Karpas-422 (cell line): ENCODE results near the gene KCNC3. TPM values are rescaled to one million over a fixed set of nuclear protein-coding genes. Genes with fewer than 3 reads are reported as not detected.

ENCODE experiments used
- DNase-seq: peaks from one replicate; pipeline ENCODE4 v3.0.0-alpha.2; 2015
- H2AFZ ChIP-seq: fragments of 200-600 bp; sonication (generic); 2 replicates; pipeline ENCODE4 v1.6.1; 2014; ENCODE audit warnings: antibody characterized with exemption, low read length, mixed read lengths
- H3K27ac ChIP-seq: fragments of 200-600 bp; sonication (generic); 2 replicates; pipeline ENCODE4 v1.5.1; 2014; ENCODE audit warnings: mild to moderate bottlenecking, low read length, moderate library complexity
- H3K27me3 ChIP-seq: fragments of 200-600 bp; sonication (generic); 2 replicates; pipeline ENCODE4 v1.6.1; 2014; ENCODE audit warnings: low read length, mixed read lengths
- H3K36me3 ChIP-seq: fragments of 200-600 bp; sonication (generic); 2 replicates; pipeline ENCODE4 v1.6.1; 2014; ENCODE audit warnings: low read length, mixed read lengths; ENCODE audit not compliant: insufficient read depth
- H3K4me1 ChIP-seq: fragments of 200-600 bp; sonication (generic); 2 replicates; pipeline ENCODE4 v1.6.1; 2014; ENCODE audit warnings: mild to moderate bottlenecking, low read length, mixed read lengths
- H3K4me2 ChIP-seq: fragments of 200-600 bp; sonication (generic); 2 replicates; pipeline ENCODE4 v1.6.1; 2014; ENCODE audit warnings: low read length, low read depth, mild to moderate bottlenecking; ENCODE audit not compliant: poor library complexity, severe bottlenecking
- H3K4me3 ChIP-seq: fragments of 200-600 bp; sonication (generic); 2 replicates; pipeline ENCODE4 v1.5.1; 2014; ENCODE audit warnings: mild to moderate bottlenecking, antibody characterized with exemption, low read length, mixed read lengths
- H3K79me2 ChIP-seq: fragments of 200-600 bp; sonication (generic); 2 replicates; pipeline ENCODE4 v1.6.1; 2014; ENCODE audit warnings: mild to moderate bottlenecking, low read length, mixed read lengths
- H3K9ac ChIP-seq: fragments of 200-600 bp; sonication (generic); 2 replicates; pipeline ENCODE4 v1.6.0; 2014; ENCODE audit warnings: low read length
- H3K9me2 ChIP-seq: fragments of 200-600 bp; sonication (generic), shearing (Covaris generic); replicated peaks from 2 replicates; pipeline ENCODE4 v1.6.0; 2014; ENCODE audit warnings: mild to moderate bottlenecking, low read length, moderate library complexity; ENCODE audit not compliant: insufficient read depth
- H3K9me3 ChIP-seq: fragments of 300-700, 200-600 bp; sonication (generic); 2 replicates; pipeline ENCODE4 v1.6.1; 2014; ENCODE audit warnings: low read length, mixed read lengths
- H4K20me1 ChIP-seq: fragments of 200-600 bp; sonication (generic); 2 replicates; pipeline ENCODE4 v1.6.1; 2014; ENCODE audit warnings: mild to moderate bottlenecking, antibody characterized with exemption, low read length, low read depth; ENCODE audit not compliant: insufficient read depth
- total RNA-seq: library from RNA; depleted of rRNA; stranded (reverse); fragments of >200 nt; shearing (Covaris generic); gene quantifications from 2 replicates; pipeline ENCODE4 v1.2.3, GENCODE V29; 2014; ENCODE audit warnings: low replicate concordance; rRNA removed

KCNC3 gene
- total RNA-seq = 10.8 and 18.1 TPM in 2 replicates

DNA sequence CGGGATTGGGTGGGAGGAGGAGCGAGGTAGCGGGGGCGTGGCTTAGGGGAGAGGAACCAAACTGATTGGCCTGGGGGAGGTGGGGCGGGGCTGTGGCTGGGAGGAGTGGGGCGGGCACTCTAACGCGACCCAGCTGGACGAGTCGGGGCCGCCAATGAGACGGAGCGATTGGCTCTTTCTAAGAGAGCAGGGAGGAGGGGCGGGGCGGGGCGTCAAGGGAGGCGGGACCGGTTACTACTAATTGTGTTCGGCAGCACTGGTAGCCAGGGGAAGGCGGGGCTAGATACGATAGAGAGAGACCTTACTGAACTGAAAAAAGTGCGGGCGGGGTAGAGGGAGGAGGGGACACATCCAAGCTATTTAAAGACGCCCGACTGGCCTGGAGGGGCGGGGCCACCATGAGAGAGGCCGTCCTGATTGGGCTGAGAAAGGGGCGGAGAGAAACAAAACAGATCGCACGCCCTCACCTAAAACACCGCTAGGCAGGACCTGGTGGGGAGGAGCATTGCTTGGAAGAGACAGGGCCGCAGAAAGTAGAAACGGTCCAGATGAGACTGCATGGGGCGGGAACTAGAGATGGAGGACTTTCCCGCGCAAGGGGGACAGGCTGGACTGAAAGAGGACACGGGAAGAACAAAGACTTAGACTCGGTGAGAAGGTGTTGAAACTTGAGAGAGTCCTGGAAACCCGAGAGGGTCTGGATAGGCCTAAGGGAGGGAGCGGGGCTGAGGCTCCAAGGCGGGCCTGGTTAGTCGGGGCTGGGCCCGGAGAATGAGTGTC lies at the start of gene KCNC3:
Gene KCNC3 (minus strand): TSS at position 232 of the 780 bp plus-strand sequence. CDS start 295 bp downstream, outside the sequence.
- H3K9me2 ChIP-seq = no peaks in the 10 kb centered on the region
- H3K27ac ChIP-seq = peak within 1 kb of the TSS; percentile 74
- H3K36me3 ChIP-seq = peaks cover 6% of the 10 kb centered on the region; the same call in 1 of the 2 replicates
- no peaks in the 10 kb centered on the region for H3K27me3 ChIP-seq
- H3K4me2 ChIP-seq = peak within 1 kb of the TSS; percentile 71
- no peak within 1 kb of the TSS for H2AFZ ChIP-seq
- no peaks in the 10 kb centered on the region for H3K9me3 ChIP-seq
- H3K4me1 ChIP-seq = peaks cover 81% of the 10 kb centered on the region
- peak within 1 kb of the TSS; percentile 69 for H3K9ac ChIP-seq
- peak within 1 kb of the TSS; percentile 64 for H3K4me3 ChIP-seq
- peaks cover 40% of the 10 kb centered on the region for H4K20me1 ChIP-seq
- DNase-seq = peak; percentile 100
- no peaks in the 10 kb centered on the region; the same call in 1 of the 2 replicates for H3K79me2 ChIP-seq

DNA sequence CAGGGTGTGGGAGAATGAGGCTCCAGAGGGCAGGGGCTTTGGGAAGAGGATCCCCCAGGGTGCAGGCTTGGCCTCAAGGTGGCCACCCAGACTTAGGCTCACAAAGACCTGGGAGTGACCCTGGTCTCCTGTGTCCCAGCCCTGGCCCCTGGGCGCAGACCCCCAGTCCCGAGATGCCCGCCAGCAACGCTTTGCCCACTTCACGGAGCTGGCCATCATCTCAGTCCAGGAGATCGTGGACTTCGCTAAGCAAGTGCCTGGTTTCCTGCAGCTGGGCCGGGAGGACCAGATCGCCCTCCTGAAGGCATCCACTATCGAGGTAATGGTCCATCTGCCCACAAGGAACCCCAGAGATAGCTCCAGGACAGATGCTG lies 49.7 kb upstream of the KCNC3 start:
- no peak overlapping the region for H2AFZ ChIP-seq
- H3K4me2 ChIP-seq = no peak overlapping the region
- H3K4me1 ChIP-seq = peaks cover 25% of the 10 kb centered on the region
- no peak overlapping the region for H3K4me3 ChIP-seq
- H3K27me3 ChIP-seq = no peaks in the 10 kb centered on the region
- H3K9me3 ChIP-seq = no peaks in the 10 kb centered on the region
- H3K36me3 ChIP-seq = peaks cover 20% of the 10 kb centered on the region
- no peak for DNase-seq
- peaks cover 13% of the 10 kb centered on the region for H3K79me2 ChIP-seq
- peaks cover 24% of the 10 kb centered on the region for H4K20me1 ChIP-seq
- H3K9ac ChIP-seq = no peak overlapping the region
- no peaks in the 10 kb centered on the region for H3K9me2 ChIP-seq
- no peak overlapping the region for H3K27ac ChIP-seq

- H3K27me3 ChIP-seq = no peaks in the 10 kb centered on the region
- peaks cover 24% of the 10 kb centered on the region for H4K20me1 ChIP-seq
- H2AFZ ChIP-seq = no peak overlapping the region
- H3K27ac ChIP-seq = no peak overlapping the region
- H3K9me2 ChIP-seq = no peaks in the 10 kb centered on the region
- H3K36me3 ChIP-seq = peaks cover 20% of the 10 kb centered on the region
- DNase-seq = no peak
- H3K4me2 ChIP-seq = no peak overlapping the region
- no peak overlapping the region for H3K9ac ChIP-seq
- H3K79me2 ChIP-seq = peaks cover 13% of the 10 kb centered on the region
- peaks cover 20% of the 10 kb centered on the region for H3K4me1 ChIP-seq
- no peak overlapping the region for H3K4me3 ChIP-seq
- no peaks in the 10 kb centered on the region for H3K9me3 ChIP-seq
Measured at GRCh38 chr19:50378169-50378862, 49.1 kb upstream of the KCNC3 start.

DNA sequence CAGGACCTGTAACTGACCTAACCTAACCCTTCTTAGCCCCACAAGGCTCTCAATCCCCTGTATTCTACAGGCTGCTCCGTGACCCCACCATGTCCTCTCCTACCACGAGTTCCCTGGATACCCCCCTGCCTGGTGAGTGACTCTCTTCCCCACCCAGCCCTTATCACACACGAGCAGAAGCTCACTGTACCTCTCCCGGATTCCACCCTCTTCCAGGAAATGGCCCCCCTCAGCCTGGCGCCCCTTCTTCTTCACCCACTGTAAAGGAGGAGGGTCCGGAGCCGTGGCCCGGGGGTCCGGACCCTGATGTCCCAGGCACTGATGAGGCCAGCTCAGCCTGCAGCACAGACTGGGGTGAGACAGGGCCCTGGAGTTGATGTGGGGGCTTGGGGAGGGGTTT lies 48.3 kb upstream of the KCNC3 start:
- Histone ChIP-seq H3K4me1 (peaks cover 19% of the 10 kb centered on the region), H3K27me3 (no peaks in the 10 kb centered on the region)

DNA sequence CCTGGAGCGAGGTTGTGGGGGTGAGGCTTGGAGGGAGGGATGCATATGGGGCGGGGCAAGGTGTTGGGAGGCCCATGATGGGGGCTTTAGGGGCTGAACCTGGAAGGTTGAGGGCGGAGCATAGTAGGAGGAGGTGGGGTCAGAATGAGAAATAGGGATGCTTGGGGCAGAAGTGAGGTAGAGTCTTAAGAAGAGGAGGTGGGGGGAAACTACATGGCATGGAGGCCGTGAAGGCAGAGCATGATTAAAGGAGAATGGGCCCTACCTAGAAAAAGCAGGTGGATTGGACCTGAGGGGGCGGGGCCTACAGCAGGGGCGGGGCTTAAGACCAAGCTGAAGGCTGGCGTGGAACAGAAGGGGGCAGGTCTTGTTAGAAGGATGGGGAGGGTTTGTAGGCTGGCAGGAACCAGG lies 47.9 kb upstream of the KCNC3 start:
- Histone ChIP-seq H3K9me3 (no peaks in the 10 kb centered on the region), H3K4me3 (peak overlapping the region; percentile 63), H3K4me1 (peaks cover 19% of the 10 kb centered on the region), H4K20me1 (peaks cover 24% of the 10 kb centered on the region), H3K9ac (no peak overlapping the region), H3K27me3 (no peaks in the 10 kb centered on the region), H3K36me3 (peaks cover 20% of the 10 kb centered on the region), H3K27ac (no peak overlapping the region), H3K9me2 (no peaks in the 10 kb centered on the region), H3K4me2 (peak overlapping the region; percentile 32), H2AFZ (no peak overlapping the region), H3K79me2 (peaks cover 13% of the 10 kb centered on the region)
- no peak for DNase-seq

More for the DNA sequence above, 48.3 kb upstream of the KCNC3 start:
- Histone ChIP-seq H3K9me2 (no peaks in the 10 kb centered on the region), H2AFZ (no peak overlapping the region), H3K36me3 (peaks cover 20% of the 10 kb centered on the region), H3K4me2 (peak overlapping the region; percentile 32), H4K20me1 (peaks cover 24% of the 10 kb centered on the region), H3K79me2 (peaks cover 13% of the 10 kb centered on the region), H3K27ac (no peak overlapping the region), H3K4me3 (peak overlapping the region; percentile 63; the same call in 1 of the 2 replicates), H3K9ac (peak overlapping the region; percentile 7; the same call in 1 of the 2 replicates), H3K9me3 (no peaks in the 10 kb centered on the region)
- DNase-seq = no peak

DNA sequence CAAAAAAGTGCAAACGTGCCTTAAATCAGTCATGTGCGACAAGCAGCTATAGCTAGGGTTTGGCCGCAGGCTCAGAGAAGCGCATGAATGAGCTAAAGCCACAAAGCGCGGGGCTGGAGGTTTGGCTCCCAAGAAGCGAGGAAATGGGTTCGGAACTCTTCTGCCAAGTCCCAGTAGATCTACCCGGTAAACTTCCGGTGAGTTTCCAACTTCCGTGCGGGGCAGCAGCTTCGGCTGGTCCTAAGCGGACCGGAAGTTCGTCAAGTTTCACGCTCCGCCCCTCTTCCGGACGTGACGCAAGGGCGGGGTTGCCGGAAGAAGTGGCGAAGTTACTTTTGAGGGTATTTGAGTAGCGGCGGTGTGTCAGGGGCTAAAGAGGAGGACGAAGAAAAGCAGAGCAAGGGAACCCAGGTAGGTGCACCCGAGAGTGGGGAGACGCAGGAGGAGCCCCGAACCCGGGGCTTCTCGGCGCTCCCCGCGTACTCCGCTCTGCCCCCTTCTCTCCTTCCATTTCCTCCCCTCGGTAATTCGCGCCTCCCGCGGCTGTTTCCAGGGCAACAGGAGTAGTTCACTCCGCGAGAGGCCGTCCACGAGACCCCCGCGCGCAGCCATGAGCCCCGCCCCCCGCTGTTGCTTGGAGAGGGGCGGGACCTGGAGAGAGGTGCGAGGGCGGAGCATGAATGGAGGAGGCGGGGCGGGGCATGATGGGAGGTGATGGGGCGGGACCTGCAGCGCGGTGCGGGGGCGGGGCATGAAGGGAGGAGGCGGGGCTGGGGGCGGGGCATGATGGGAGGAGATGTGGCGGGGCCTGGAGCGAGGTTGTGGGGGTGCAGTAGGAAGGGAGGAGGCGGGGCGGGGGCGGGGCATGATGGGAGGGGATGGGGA lies 47.2 kb upstream of the KCNC3 start, which contains the start of gene NR1H2:
Gene NR1H2 (plus strand): TSS at position 292 of the 885 bp plus-strand sequence. CDS start 1,149 bp downstream, outside the sequence.
- Histone ChIP-seq H3K79me2 (peaks cover 13% of the 10 kb centered on the region), H3K4me1 (peaks cover 19% of the 10 kb centered on the region), H3K4me2 (peak within 1 kb of the TSS; percentile 95), H3K36me3 (peaks cover 20% of the 10 kb centered on the region), H3K9me2 (no peaks in the 10 kb centered on the region), H2AFZ (peak within 1 kb of the TSS; percentile 80), H3K27ac (peak within 1 kb of the TSS; percentile 94), H4K20me1 (peaks cover 24% of the 10 kb centered on the region), H3K27me3 (no peaks in the 10 kb centered on the region), H3K9me3 (no peaks in the 10 kb centered on the region), H3K9ac (peak within 1 kb of the TSS; percentile 96), H3K4me3 (peak within 1 kb of the TSS; percentile 91)
- peak; percentile 100 for DNase-seq

DNA sequence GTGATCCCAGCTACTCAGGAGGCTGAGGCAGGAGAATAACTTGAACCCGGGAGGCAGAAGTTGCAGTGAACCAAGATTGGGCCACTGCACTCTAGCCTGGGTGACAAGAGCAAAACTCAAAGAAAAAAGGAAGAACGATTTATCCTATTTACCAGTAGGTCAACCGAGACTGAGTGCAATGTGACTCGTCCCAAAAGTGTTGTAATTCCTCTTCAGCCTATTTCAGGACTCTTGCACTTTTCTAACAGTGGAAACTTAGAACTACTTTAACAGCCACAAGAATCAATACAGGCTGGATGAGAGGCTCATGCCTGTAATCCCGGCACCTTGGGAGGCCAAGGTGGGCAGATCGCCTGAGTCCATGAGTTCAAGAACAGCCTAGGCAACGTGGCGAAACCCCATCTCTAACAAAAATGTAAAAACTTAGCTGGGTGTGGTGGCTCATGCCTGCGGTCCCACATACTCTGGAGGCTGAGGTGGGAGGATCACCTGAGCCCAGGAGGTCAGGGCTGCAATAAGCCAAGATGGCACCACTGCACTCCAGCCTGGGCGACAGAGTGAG lies 42.8 kb upstream of the KCNC3 start:
- H3K4me3 ChIP-seq = no peak overlapping the region

More for the DNA sequence above, 42.8 kb upstream of the KCNC3 start:
- H3K27me3 ChIP-seq = no peaks in the 10 kb centered on the region
- H3K9me3 ChIP-seq = no peaks in the 10 kb centered on the region
- DNase-seq = no peak
- H4K20me1 ChIP-seq = no peaks in the 10 kb centered on the region; the same call in 1 of the 2 replicates
- H3K79me2 ChIP-seq = no peaks in the 10 kb centered on the region
- no peaks in the 10 kb centered on the region for H3K36me3 ChIP-seq
- no peak overlapping the region for H2AFZ ChIP-seq
- H3K27ac ChIP-seq = no peak overlapping the region
- no peak overlapping the region for H3K9ac ChIP-seq
- no peak overlapping the region for H3K4me2 ChIP-seq
- H3K9me2 ChIP-seq = no peaks in the 10 kb centered on the region
- H3K4me1 ChIP-seq = peaks cover 34% of the 10 kb centered on the region
